H9 (cell line): ENCODE measurements around the gene CHRM5. TPM values are rescaled to one million over a fixed set of nuclear protein-coding genes. Genes with fewer than 3 reads are reported as not detected.

Experiments used
- DNase-seq: peaks from one replicate; pipeline ENCODE4 v3.0.0-alpha.2; 2017
- H2AFZ ChIP-seq: one replicate; pipeline ENCODE4 v1.6.1; 2013; ENCODE audit warnings: mild to moderate bottlenecking, low read length, control low read depth, moderate library complexity
- H2AK5ac ChIP-seq: 2 replicates; pipeline ENCODE4 v1.6.1; 2013; ENCODE audit warnings: low read length, control low read depth, mixed read lengths; ENCODE audit not compliant: insufficient read length
- H2BK120ac ChIP-seq: one replicate; pipeline ENCODE4 v1.6.1; 2013; ENCODE audit warnings: low read depth, mild to moderate bottlenecking, low read length, control low read depth, inconsistent platforms; ENCODE audit not compliant: poor library complexity, severe bottlenecking
- H2BK12ac ChIP-seq: 2 replicates; pipeline ENCODE4 v1.6.1; 2013; ENCODE audit warnings: low read length, control low read depth, mixed read lengths, low read depth; ENCODE audit not compliant: insufficient read length
- H2BK15ac ChIP-seq: 2 replicates; pipeline ENCODE4 v1.6.1; 2013; ENCODE audit warnings: low read depth, low read length, control low read depth
- H2BK20ac ChIP-seq: one replicate; pipeline ENCODE4 v1.6.1; 2013; ENCODE audit warnings: low read depth, mild to moderate bottlenecking, low read length, control low read depth, inconsistent platforms; ENCODE audit not compliant: poor library complexity, severe bottlenecking
- H2BK5ac ChIP-seq: 2 replicates; pipeline ENCODE4 v1.6.1; 2013; ENCODE audit warnings: low read length, control low read depth, mixed read lengths; ENCODE audit not compliant: insufficient read length
- H3K14ac ChIP-seq: 2 replicates; pipeline ENCODE4 v1.6.1; 2013; ENCODE audit warnings: low read length, control low read depth; ENCODE audit not compliant: insufficient read depth
- H3K18ac ChIP-seq: 2 replicates; pipeline ENCODE4 v1.6.1; 2013; ENCODE audit warnings: low read depth, mild to moderate bottlenecking, mixed read lengths, low read length, control low read depth; ENCODE audit not compliant: insufficient read length
- H3K23ac ChIP-seq: 2 replicates; pipeline ENCODE4 v1.6.1; 2013; ENCODE audit warnings: low read length, control low read depth, mixed read lengths, low read depth; ENCODE audit not compliant: insufficient read length
- H3K23me2 ChIP-seq: 2 replicates; pipeline ENCODE4 v1.6.1; 2013; ENCODE audit warnings: low read depth, mild to moderate bottlenecking, mixed read lengths, low read length, control low read depth; ENCODE audit not compliant: insufficient read length, poor library complexity, severe bottlenecking
- H3K27ac ChIP-seq: 2 replicates; pipeline ENCODE4 v1.5.1; 2013; ENCODE audit warnings: low read length, control low read depth, mixed read lengths, low read depth; ENCODE audit not compliant: insufficient read length
- H3K27me3 ChIP-seq: 2 replicates; pipeline ENCODE4 v1.6.1; 2013; ENCODE audit warnings: low read length, control low read depth, inconsistent platforms; ENCODE audit not compliant: insufficient read depth
- H3K4ac ChIP-seq: 2 replicates; pipeline ENCODE4 v1.6.1; 2013; ENCODE audit warnings: low read depth, mild to moderate bottlenecking, control low read depth, inconsistent platforms, low read length, moderate library complexity
- H3K4me1 ChIP-seq: 2 replicates; pipeline ENCODE4 v1.6.1; 2013; ENCODE audit warnings: low read length, control low read depth, inconsistent platforms; ENCODE audit not compliant: insufficient read depth
- H3K4me2 ChIP-seq: 2 replicates; pipeline ENCODE4 v1.6.1; 2013; ENCODE audit warnings: low read length, control low read depth, mixed read lengths; ENCODE audit not compliant: insufficient read length, insufficient read depth
- H3K56ac ChIP-seq: 2 replicates; pipeline ENCODE4 v1.6.1; 2013; ENCODE audit warnings: low read depth, mild to moderate bottlenecking, mixed read lengths, low read length, control low read depth; ENCODE audit not compliant: insufficient read length
- H3K79me1 ChIP-seq: 2 replicates; pipeline ENCODE4 v1.6.1; 2013; ENCODE audit warnings: low read depth, mild to moderate bottlenecking, moderate library complexity, low read length, control low read depth, inconsistent platforms; ENCODE audit not compliant: insufficient read depth, poor library complexity, severe bottlenecking
- H3K79me2 ChIP-seq: 2 replicates; pipeline ENCODE4 v1.6.1; 2013; ENCODE audit warnings: low read length, control low read depth, inconsistent platforms; ENCODE audit not compliant: insufficient read depth
- H3K9ac ChIP-seq: 2 replicates; pipeline ENCODE4 v1.6.1; 2013; ENCODE audit warnings: low read length, control low read depth, mixed read lengths; ENCODE audit not compliant: insufficient read length; ENCODE audit errors: extremely low read depth
- H3K9me3 ChIP-seq: one replicate; pipeline ENCODE4 v1.6.1; 2013; ENCODE audit warnings: low read depth, low read length, inconsistent platforms; ENCODE audit not compliant: control insufficient read depth
- H3T11ph ChIP-seq: one replicate; pipeline ENCODE4 v1.6.1; 2013; ENCODE audit warnings: mild to moderate bottlenecking, low read length, control low read depth, inconsistent platforms
- H4K20me1 ChIP-seq: one replicate; pipeline ENCODE4 v1.6.1; 2013; ENCODE audit not compliant: control insufficient read depth, insufficient read length, insufficient read depth
- H4K5ac ChIP-seq: 2 replicates; pipeline ENCODE4 v1.6.1; 2013; ENCODE audit warnings: low read depth, mild to moderate bottlenecking, mixed read lengths, low read length, control low read depth; ENCODE audit not compliant: insufficient read length
- H4K8ac ChIP-seq: replicated peaks from 2 replicates; pipeline ENCODE4 v1.6.1; 2013; ENCODE audit warnings: low read length, control low read depth, mixed read lengths, low read depth; ENCODE audit not compliant: insufficient read length
- H4K91ac ChIP-seq: 2 replicates; pipeline ENCODE4 v1.6.1; 2013; ENCODE audit warnings: low read depth, mild to moderate bottlenecking, moderate library complexity, mixed read lengths, low read length, control low read depth; ENCODE audit not compliant: insufficient read length
- H3K27ac Mint-ChIP-seq, 3 experiments: 2 replicates in 2 of 3; 3 replicates in 1 of 3; pipeline ENCODE4 v1.8.0; 2020 to 2021; ENCODE audit warnings: mixed read lengths in 3 of 3, mild to moderate bottlenecking in 1 of 3, moderate library complexity in 1 of 3
- H3K27me3 Mint-ChIP-seq: 2 replicates; pipeline ENCODE4 v1.8.0; 2021; ENCODE audit warnings: low read depth, mild to moderate bottlenecking, moderate library complexity, mixed read lengths
- H3K36me3 Mint-ChIP-seq, 3 experiments: 2 replicates in 2 of 3; 3 replicates in 1 of 3; pipeline ENCODE4 v1.8.0; 2020 to 2021; ENCODE audit warnings: low read depth in 3 of 3, mixed read lengths in 3 of 3; ENCODE audit not compliant: insufficient read depth in 1 of 3
- H3K4me1 Mint-ChIP-seq, 2 experiments: 2 replicates each; pipeline ENCODE4 v1.8.0; 2020; ENCODE audit warnings: mixed read lengths in 2 of 2
- H3K4me3 Mint-ChIP-seq, 2 experiments: 2 replicates in 1 of 2; 3 replicates in 1 of 2; pipeline ENCODE4 v1.8.0; 2020 to 2021; ENCODE audit warnings: mild to moderate bottlenecking in 2 of 2, mixed read lengths in 2 of 2, moderate library complexity in 1 of 2
- H3K9me3 Mint-ChIP-seq, 2 experiments: 2 replicates in 1 of 2; 3 replicates in 1 of 2; pipeline ENCODE4 v1.8.0; 2020; ENCODE audit warnings: mild to moderate bottlenecking in 2 of 2, mixed read lengths in 2 of 2, moderate library complexity in 1 of 2
- CTCF ChIP-seq: fragments of 200-600 bp; sonication (generic); conservative IDR thresholded peaks from 3 replicates; pipeline ENCODE4 v1.8.0; 2021; ENCODE audit warnings: antibody characterized with exemption, mild to moderate bottlenecking
- WGBS: extraction: QIAGEN DNeasy Blood & Tissue Kit; methylation state at CpG from one replicate; pipeline ENCODE4 v1.1.7; 2013; ENCODE audit warnings: missing lambda C conversion rate, low lambda C conversion rate, mixed read lengths; ENCODE audit not compliant: insufficient read length; ENCODE audit errors: extremely low coverage; 5-methylcytosine and 5-hydroxymethylcytosine counted together
- total RNA-seq: library from RNA; stranded (reverse); gene quantifications from 2 replicates; pipeline ENCODE4 v1.2.1, GENCODE V29; 2021

CHRM5 gene
- total RNA-seq, 1 experiment from 2014 or later: not detected

- Histone ChIP-seq H3K56ac (no peak overlapping the region), H2AK5ac (no peak overlapping the region), H3T11ph (no peak overlapping the region), H3K14ac (no peak overlapping the region), H3K9me3 (no peaks in the 10 kb centered on the region), H3K79me1 (no peaks in the 10 kb centered on the region), H3K4me2 (no peak overlapping the region), H3K4ac (no peak overlapping the region), H4K5ac (no peak overlapping the region), H3K27ac (no peak overlapping the region), H3K4me1 (no peaks in the 10 kb centered on the region), H3K23me2 (no peaks in the 10 kb centered on the region), H2BK12ac (no peak overlapping the region), H4K20me1 (no peaks in the 10 kb centered on the region), H4K91ac (no peak overlapping the region), H3K9ac (no peak overlapping the region), H2AFZ (no peak overlapping the region), H2BK5ac (no peak overlapping the region), H3K79me2 (no peaks in the 10 kb centered on the region), H4K8ac (no peak overlapping the region), H3K23ac (no peak overlapping the region), H2BK20ac (no peak overlapping the region), H2BK120ac (no peak overlapping the region), H3K27me3 (no peaks in the 10 kb centered on the region), H3K18ac (no peak overlapping the region), H2BK15ac (no peak overlapping the region)
- Mint-ChIP-seq H3K27ac (peak overlapping the region in 1 of 3 experiments; percentile 17; a peak in 1 of 7 replicates), H3K4me1 (no peaks in the 10 kb centered on the region), H3K9me3 (no peaks in the 10 kb centered on the region), H3K27me3 (no peaks in the 10 kb centered on the region), H3K36me3 (peaks cover 0 to 32% (median 20%) of the 10 kb centered on the region in 3 experiments; a peak in 6 of 7 replicates), H3K4me3 (no peak overlapping the region)
- no peak for DNase-seq
- WGBS: no CpG with 5 or more reads among the region's 7 CpGs
- TF ChIP-seq CTCF: no peak
Measured at GRCh38 chr15:34084086-34084485, 115.8 kb downstream of the CHRM5 start.
